ENCODE measurements around the gene NDEL1.

GRCh38 chr17:8477715-8478441 is 42.2 kb downstream of the NDEL1 start:
- no peak for TF ChIP-seq REST (IDR thresholded peaks at IDR 0.05; ENCODE audit: low read depth)
- TF ChIP-seq TEAD4 (IDR thresholded peaks at IDR 0.05): no peak
- TF ChIP-seq FOXM1 (IDR thresholded peaks at IDR 0.05; ENCODE audit: borderline replicate concordance, low read depth): no peak
- no peak for TF ChIP-seq EP300 (IDR thresholded peaks at IDR 0.05; ENCODE audit: borderline replicate concordance)

All from Ishikawa (cell line).